Subcutaneous adipose tissue (tissue), 4 donors: ENCODE data around the gene SLIT1. TPM values are rescaled to one million over a fixed set of nuclear protein-coding genes. Genes with fewer than 3 reads are reported as not detected.

ENCODE experiments used
- total RNA-seq, 4 donors: library from RNA; depleted of rRNA; stranded (reverse); fragments of >200 nt; gene quantifications; one replicate each; pipeline ENCODE4 v1.1.0, GENCODE V29; 2016
- TF ChIP-seq, protein P1 (sequence below): fragments of 450-650 bp; IDR thresholded peaks from one replicate; pipeline ENCODE4 v1.5.1; 2016; ENCODE audit warnings: low read depth, mild to moderate bottlenecking, control low read depth, antibody characterized with exemption, moderate library complexity

SLIT1 gene
- total RNA-seq, 4 donors from 2014 or later: 0.19 to 0.44 (median 0.33) TPM; not detected in 1

- TF ChIP-seq, protein P1, sequence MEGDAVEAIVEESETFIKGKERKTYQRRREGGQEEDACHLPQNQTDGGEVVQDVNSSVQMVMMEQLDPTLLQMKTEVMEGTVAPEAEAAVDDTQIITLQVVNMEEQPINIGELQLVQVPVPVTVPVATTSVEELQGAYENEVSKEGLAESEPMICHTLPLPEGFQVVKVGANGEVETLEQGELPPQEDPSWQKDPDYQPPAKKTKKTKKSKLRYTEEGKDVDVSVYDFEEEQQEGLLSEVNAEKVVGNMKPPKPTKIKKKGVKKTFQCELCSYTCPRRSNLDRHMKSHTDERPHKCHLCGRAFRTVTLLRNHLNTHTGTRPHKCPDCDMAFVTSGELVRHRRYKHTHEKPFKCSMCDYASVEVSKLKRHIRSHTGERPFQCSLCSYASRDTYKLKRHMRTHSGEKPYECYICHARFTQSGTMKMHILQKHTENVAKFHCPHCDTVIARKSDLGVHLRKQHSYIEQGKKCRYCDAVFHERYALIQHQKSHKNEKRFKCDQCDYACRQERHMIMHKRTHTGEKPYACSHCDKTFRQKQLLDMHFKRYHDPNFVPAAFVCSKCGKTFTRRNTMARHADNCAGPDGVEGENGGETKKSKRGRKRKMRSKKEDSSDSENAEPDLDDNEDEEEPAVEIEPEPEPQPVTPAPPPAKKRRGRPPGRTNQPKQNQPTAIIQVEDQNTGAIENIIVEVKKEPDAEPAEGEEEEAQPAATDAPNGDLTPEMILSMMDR: no peak
Measured at GRCh38 chr10:96992721-96993120, 193.0 kb downstream of the SLIT1 start.

GRCh38 chr10:96991313-96991841 is 194.4 kb downstream of the SLIT1 start:
- TF ChIP-seq, protein P1: no peak

- TF ChIP-seq, protein P1: no peak
Measured at GRCh38 chr10:96988426-96988825, 197.3 kb downstream of the SLIT1 start.

DNA sequence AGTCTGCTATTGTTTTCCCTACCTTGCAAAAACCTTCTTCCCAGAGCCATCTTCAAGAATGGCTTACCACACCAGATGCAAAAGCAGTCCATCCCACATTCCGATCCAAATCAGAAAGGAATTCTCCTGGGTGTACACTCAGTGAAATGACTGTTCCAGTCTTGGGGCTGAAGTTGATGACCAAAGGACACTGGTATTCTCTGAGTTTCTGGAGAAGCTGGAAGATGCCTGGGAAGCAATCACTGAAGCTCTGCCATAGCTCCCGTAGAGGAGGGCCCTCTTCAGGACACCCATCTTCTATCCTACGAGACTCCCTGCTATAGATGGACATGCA is 197.9 kb downstream of the SLIT1 start:
- TF ChIP-seq, protein P1: no peak

GRCh38 chr10:96987141-96987841 is 198.5 kb downstream of the SLIT1 start:
- TF ChIP-seq, protein P1: no peak

DNA sequence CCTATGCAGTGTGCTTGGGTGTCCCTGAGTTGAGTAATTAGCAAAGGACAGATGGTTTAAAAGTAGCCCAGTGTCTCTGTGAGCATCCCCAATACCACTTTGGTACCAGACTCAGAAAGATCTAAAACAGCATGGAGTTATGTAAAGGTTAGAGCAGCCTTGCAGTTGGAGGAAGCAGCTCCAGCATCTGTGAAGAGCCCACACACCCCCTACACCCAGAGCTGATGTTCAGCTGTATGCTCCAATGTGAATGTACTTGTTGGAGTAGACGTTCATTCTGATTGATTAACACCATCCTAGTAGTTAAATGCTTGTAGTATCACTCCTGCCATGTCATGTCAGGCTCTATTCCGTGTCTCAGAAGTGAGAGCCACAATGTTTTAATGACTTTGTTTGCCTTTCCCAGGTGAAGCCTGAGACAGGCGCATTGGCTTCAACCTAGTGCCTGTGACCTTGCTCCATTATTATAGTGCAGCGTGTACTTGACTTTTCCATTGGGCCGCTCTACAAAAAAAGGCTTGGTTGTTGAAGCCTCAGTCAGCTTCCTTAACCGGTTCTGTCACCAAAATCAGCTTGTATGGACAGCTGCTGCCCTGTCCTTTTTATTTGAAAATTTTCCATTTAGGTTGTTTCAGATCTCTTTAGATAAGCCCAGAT is 199.4 kb downstream of the SLIT1 start:
- TF ChIP-seq, protein P1: no peak

GRCh38 chr10:96984541-96985131 is 201.1 kb downstream of the SLIT1 start:
- TF ChIP-seq, protein P1: no peak
